ENCODE measurements around the gene PIEZO1.

DNA sequence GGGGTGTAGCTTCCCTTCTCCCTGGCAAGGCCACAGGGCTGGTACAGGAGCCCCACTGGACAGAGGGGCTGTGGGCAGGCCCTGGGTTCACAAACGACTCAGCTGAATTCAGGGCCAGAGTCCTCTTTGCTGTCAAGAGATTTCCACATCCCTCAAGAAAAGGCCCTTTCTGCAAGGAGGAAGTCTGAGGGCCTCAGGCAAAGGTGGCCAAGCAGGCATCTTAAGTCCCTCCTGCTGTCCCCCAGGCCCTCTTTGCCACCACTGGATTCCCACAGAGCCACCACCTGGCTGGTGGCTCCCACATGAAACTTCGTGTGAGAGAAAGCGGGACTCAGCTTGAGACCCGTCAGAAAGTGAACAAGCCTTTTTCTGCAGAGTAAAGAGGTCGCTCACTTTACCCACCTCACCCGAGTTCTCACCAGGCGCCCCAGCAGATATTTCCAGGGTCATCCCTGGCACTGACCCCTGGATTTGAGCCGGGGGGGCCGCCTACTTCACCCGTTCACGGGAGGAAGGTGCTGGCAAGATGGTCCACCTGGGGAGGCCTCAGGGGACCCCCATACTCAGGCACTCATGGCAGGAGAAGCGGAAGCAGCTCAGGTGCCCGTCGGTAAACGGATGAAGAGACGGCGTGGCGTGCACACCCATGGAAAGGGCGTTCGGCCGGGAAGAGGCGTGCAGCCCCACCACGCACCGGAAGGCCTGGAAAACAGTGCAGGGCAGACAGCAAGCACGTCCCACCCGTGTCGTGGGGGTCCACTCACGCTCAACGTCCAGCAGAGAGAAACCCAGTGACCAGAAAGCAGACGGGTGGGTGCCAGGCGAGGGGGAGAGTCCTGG is 82.4 kb downstream of the PIEZO1 start:
- TF ChIP-seq, protein P1, sequence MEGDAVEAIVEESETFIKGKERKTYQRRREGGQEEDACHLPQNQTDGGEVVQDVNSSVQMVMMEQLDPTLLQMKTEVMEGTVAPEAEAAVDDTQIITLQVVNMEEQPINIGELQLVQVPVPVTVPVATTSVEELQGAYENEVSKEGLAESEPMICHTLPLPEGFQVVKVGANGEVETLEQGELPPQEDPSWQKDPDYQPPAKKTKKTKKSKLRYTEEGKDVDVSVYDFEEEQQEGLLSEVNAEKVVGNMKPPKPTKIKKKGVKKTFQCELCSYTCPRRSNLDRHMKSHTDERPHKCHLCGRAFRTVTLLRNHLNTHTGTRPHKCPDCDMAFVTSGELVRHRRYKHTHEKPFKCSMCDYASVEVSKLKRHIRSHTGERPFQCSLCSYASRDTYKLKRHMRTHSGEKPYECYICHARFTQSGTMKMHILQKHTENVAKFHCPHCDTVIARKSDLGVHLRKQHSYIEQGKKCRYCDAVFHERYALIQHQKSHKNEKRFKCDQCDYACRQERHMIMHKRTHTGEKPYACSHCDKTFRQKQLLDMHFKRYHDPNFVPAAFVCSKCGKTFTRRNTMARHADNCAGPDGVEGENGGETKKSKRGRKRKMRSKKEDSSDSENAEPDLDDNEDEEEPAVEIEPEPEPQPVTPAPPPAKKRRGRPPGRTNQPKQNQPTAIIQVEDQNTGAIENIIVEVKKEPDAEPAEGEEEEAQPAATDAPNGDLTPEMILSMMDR (IDR thresholded peaks at IDR 0.05), result no peak
- TF ChIP-seq EZH2 (IDR thresholded peaks at IDR 0.05), result no peak
